ENCODE results near the gene SLC38A6. TPM values are rescaled to one million over a fixed set of nuclear protein-coding genes. Genes with fewer than 3 reads are reported as not detected.

SLC38A6 gene
- total RNA-seq, 2 experiments from 2014 or later = 4.5 to 5.3 TPM

GRCh38 chr14:60981633-60982455, 799 bp downstream of the SLC38A6 start:
- no peak overlapping the region for H3K4me3 Mint-ChIP-seq

GRCh38 chr14:60984196-60984595, 3.2 kb downstream of the SLC38A6 start:
- DNase-seq (no peak), ATAC-seq (no peak)
- ChIA-PET CTCF (no interaction called here), POLR2A (no interaction called here)
- peaks cover 9% of the 10 kb centered on the region for H3K36me3 Mint-ChIP-seq (ENCODE audit: low read depth)
- H3K27ac Mint-ChIP-seq = no peak overlapping the region
- no peaks in the 10 kb centered on the region for H3K27me3 Mint-ChIP-seq
- intact Hi-C loops (cut with DNase I, micrococcal nuclease) = loop anchor here (5.0 kb wide), 2 partner anchors 262 to 652 kb away; partner anchors contain the start of gene SIX4 (in 1 of the 2)
- H3K9me3 Mint-ChIP-seq (ENCODE audit: low read depth) = no peaks in the 10 kb centered on the region
- H3K4me1 Mint-ChIP-seq = peaks cover 13% of the 10 kb centered on the region
- no peak overlapping the region for H3K4me3 Mint-ChIP-seq

More at GRCh38 chr14:60981633-60982455, 799 bp downstream of the SLC38A6 start:
- peaks cover 27% of the 10 kb centered on the region for H3K4me1 Mint-ChIP-seq
- CTCF ChIA-PET = no interaction called here
- peak; percentile 7 for DNase-seq
- intact Hi-C loops (cut with DNase I, micrococcal nuclease) = loop anchor here (1.0 to 5.0 kb wide), 9 partner anchors 17 to 733 kb away; partner anchors contain the start of genes MNAT1 (in 1 of the 2), PPM1A (in 1 of the 2) and SIX4 (in 1 of the 2)
- ATAC-seq = no peak
- no peak overlapping the region for H3K27ac Mint-ChIP-seq
- POLR2A ChIA-PET = interaction anchor here (0.6 kb wide), 1 partner anchor 64 kb away, joined by 3 read pairs; no protein-coding TSS in a partner anchor
- no peaks in the 10 kb centered on the region for H3K9me3 Mint-ChIP-seq (ENCODE audit: low read depth)
- H3K36me3 Mint-ChIP-seq (ENCODE audit: low read depth) = peaks cover 24% of the 10 kb centered on the region
- H3K27me3 Mint-ChIP-seq = no peaks in the 10 kb centered on the region

GRCh38 chr14:60986500-60986899, 5.5 kb downstream of the SLC38A6 start:
- Mint-ChIP-seq H3K27me3 (no peaks in the 10 kb centered on the region), H3K27ac (no peak overlapping the region), H3K4me1 (no peaks in the 10 kb centered on the region), H3K36me3 (ENCODE audit: low read depth) (peaks cover 9% of the 10 kb centered on the region), H3K4me3 (no peak overlapping the region), H3K9me3 (ENCODE audit: low read depth) (no peaks in the 10 kb centered on the region)
- DNase-seq = no peak
- ChIA-PET CTCF (interaction anchor here (0.6 to 1.0 kb wide), 2 partner anchors 15 to 202 kb away, joined by 3 to 4 read pairs; no protein-coding TSS in a partner anchor), POLR2A (interaction anchor here (0.7 kb wide), 1 partner anchor 258 kb away, joined by 3 read pairs; no protein-coding TSS in a partner anchor)
- intact Hi-C loops (cut with DNase I, micrococcal nuclease) = no loop called here
- no peak for ATAC-seq

- intact Hi-C loops (cut with DNase I, micrococcal nuclease) = no loop called here
- DNase-seq (no peak), ATAC-seq (no peak)
- ChIA-PET POLR2A (no interaction called here), CTCF (no interaction called here)
- Mint-ChIP-seq H3K27ac (no peak overlapping the region), H3K36me3 (ENCODE audit: low read depth) (peaks cover 16% of the 10 kb centered on the region), H3K4me1 (no peaks in the 10 kb centered on the region), H3K27me3 (no peaks in the 10 kb centered on the region), H3K4me3 (no peak overlapping the region), H3K9me3 (ENCODE audit: low read depth) (no peaks in the 10 kb centered on the region)
Observed at GRCh38 chr14:60989599-60989998, 8.6 kb downstream of the SLC38A6 start.

- Mint-ChIP-seq H3K27me3 (no peaks in the 10 kb centered on the region), H3K4me1 (no peaks in the 10 kb centered on the region), H3K4me3 (no peak overlapping the region), H3K36me3 (ENCODE audit: low read depth) (peaks cover 25% of the 10 kb centered on the region), H3K9me3 (ENCODE audit: low read depth) (no peaks in the 10 kb centered on the region), H3K27ac (no peak overlapping the region)
- POLR2A ChIA-PET = no interaction called here
- DNase-seq = no peak
- CTCF ChIA-PET = interaction anchor here (0.6 kb wide), 1 partner anchor 412 kb away, joined by 3 read pairs; no protein-coding TSS in a partner anchor
- intact Hi-C loops (cut with DNase I, micrococcal nuclease) = no loop called here
- ATAC-seq = no peak
Observed at GRCh38 chr14:60998617-60999016, 17.6 kb downstream of the SLC38A6 start.

- H3K27ac Mint-ChIP-seq = no peak overlapping the region
- no peaks in the 10 kb centered on the region for H3K27me3 Mint-ChIP-seq
- ChIA-PET CTCF (no interaction called here), POLR2A (no interaction called here)
- H3K9me3 Mint-ChIP-seq (ENCODE audit: low read depth) = no peaks in the 10 kb centered on the region
- peaks cover 22% of the 10 kb centered on the region for H3K36me3 Mint-ChIP-seq (ENCODE audit: low read depth)
- ATAC-seq (no peak), DNase-seq (no peak)
- no peak overlapping the region for H3K4me3 Mint-ChIP-seq
- no peaks in the 10 kb centered on the region for H3K4me1 Mint-ChIP-seq
- intact Hi-C loops (cut with DNase I, micrococcal nuclease) = no loop called here
Observed at GRCh38 chr14:60999536-60999935, 18.5 kb downstream of the SLC38A6 start.

- Mint-ChIP-seq H3K4me3 (no peak overlapping the region), H3K36me3 (ENCODE audit: low read depth) (peaks cover 11% of the 10 kb centered on the region), H3K4me1 (no peaks in the 10 kb centered on the region), H3K27ac (no peak overlapping the region), H3K9me3 (ENCODE audit: low read depth) (no peaks in the 10 kb centered on the region), H3K27me3 (no peaks in the 10 kb centered on the region)
- CTCF ChIA-PET = interaction anchor here (0.5 kb wide), 1 partner anchor 439 kb away, joined by 3 read pairs; no protein-coding TSS in a partner anchor
- ATAC-seq (no peak), DNase-seq (no peak)
- intact Hi-C loops (cut with DNase I, micrococcal nuclease) = no loop called here
- POLR2A ChIA-PET = no interaction called here
Observed at GRCh38 chr14:61003571-61003970, 22.5 kb downstream of the SLC38A6 start.

- Mint-ChIP-seq H3K36me3 (ENCODE audit: low read depth) (no peaks in the 10 kb centered on the region), H3K4me1 (no peaks in the 10 kb centered on the region), H3K4me3 (no peak overlapping the region), H3K9me3 (ENCODE audit: low read depth) (no peaks in the 10 kb centered on the region), H3K27ac (no peak overlapping the region), H3K27me3 (no peaks in the 10 kb centered on the region)
- DNase-seq = no peak
- intact Hi-C loops (cut with DNase I, micrococcal nuclease) = no loop called here
- ChIA-PET CTCF (interaction anchor here (1.0 kb wide), 1 partner anchor 395 kb away, joined by 6 read pairs; no protein-coding TSS in a partner anchor), POLR2A (no interaction called here)
- ATAC-seq = no peak
Observed at GRCh38 chr14:61019537-61019936, 38.5 kb downstream of the SLC38A6 start.

- DNase-seq = peak; percentile 68
- no peak overlapping the region for H3K27ac Mint-ChIP-seq
Observed at GRCh38 chr14:61025251-61026223, 44.5 kb downstream of the SLC38A6 start.

GRCh38 chr14:61026526-61026925, 45.5 kb downstream of the SLC38A6 start:
- DNase-seq (no peak), ATAC-seq (no peak)
- Mint-ChIP-seq H3K4me3 (no peak overlapping the region), H3K9me3 (ENCODE audit: low read depth) (no peaks in the 10 kb centered on the region), H3K27me3 (no peaks in the 10 kb centered on the region), H3K36me3 (ENCODE audit: low read depth) (peaks cover 1% of the 10 kb centered on the region), H3K4me1 (no peaks in the 10 kb centered on the region), H3K27ac (no peak overlapping the region)
- ChIA-PET CTCF (interaction anchor here (0.6 to 5.7 kb wide), 9 partner anchors 12 to 695 kb away, joined by 3 to 26 read pairs (median 4); partner anchors contain the start of gene SIX1), POLR2A (no interaction called here)
- intact Hi-C loops (cut with DNase I, micrococcal nuclease) = loop anchor here (10.0 kb wide), 2 partner anchors 372 to 682 kb away; no protein-coding TSS in a partner anchor

More at GRCh38 chr14:61025251-61026223, 44.5 kb downstream of the SLC38A6 start:
- intact Hi-C loops (cut with DNase I, micrococcal nuclease) = loop anchor here (1.0 to 10.0 kb wide), 4 partner anchors 227 to 681 kb away; no protein-coding TSS in a partner anchor
- Mint-ChIP-seq H3K9me3 (ENCODE audit: low read depth) (no peaks in the 10 kb centered on the region), H3K36me3 (ENCODE audit: low read depth) (no peaks in the 10 kb centered on the region), H3K4me1 (no peaks in the 10 kb centered on the region), H3K4me3 (no peak overlapping the region), H3K27me3 (no peaks in the 10 kb centered on the region)
- peak; percentile 42 for ATAC-seq
- POLR2A ChIA-PET = no interaction called here
- CTCF ChIA-PET = interaction anchor here (0.7 to 5.7 kb wide), 14 partner anchors 10 to 812 kb away, joined by 3 to 26 read pairs (median 4); partner anchors contain the start of gene SIX1

GRCh38 chr14:61031026-61031425, 50.0 kb downstream of the SLC38A6 start:
- intact Hi-C loops (cut with DNase I, micrococcal nuclease) = no loop called here
- no peak overlapping the region for H3K4me3 Mint-ChIP-seq
- no peaks in the 10 kb centered on the region for H3K27me3 Mint-ChIP-seq
- POLR2A ChIA-PET = no interaction called here
- no peak overlapping the region for H3K27ac Mint-ChIP-seq
- H3K4me1 Mint-ChIP-seq = peaks cover 8% of the 10 kb centered on the region
- no peak for DNase-seq
- H3K36me3 Mint-ChIP-seq (ENCODE audit: low read depth) = peaks cover 2% of the 10 kb centered on the region
- CTCF ChIA-PET = interaction anchor here (0.6 to 0.7 kb wide), 3 partner anchors 12 to 406 kb away, joined by 3 read pairs; no protein-coding TSS in a partner anchor
- H3K9me3 Mint-ChIP-seq (ENCODE audit: low read depth) = no peaks in the 10 kb centered on the region
- no peak for ATAC-seq

Data from activated CD4-positive, alpha-beta T cell treated with anti-CD3 and anti-CD28 coated beads for 36 hours (primary cell).